ENCODE results near the gene FAT1. TPM values are rescaled to one million over a fixed set of nuclear protein-coding genes. Genes with fewer than 3 reads are reported as not detected.

Gene FAT1
- total RNA-seq, 2 experiments from 2014 or later, result not detected

DNA sequence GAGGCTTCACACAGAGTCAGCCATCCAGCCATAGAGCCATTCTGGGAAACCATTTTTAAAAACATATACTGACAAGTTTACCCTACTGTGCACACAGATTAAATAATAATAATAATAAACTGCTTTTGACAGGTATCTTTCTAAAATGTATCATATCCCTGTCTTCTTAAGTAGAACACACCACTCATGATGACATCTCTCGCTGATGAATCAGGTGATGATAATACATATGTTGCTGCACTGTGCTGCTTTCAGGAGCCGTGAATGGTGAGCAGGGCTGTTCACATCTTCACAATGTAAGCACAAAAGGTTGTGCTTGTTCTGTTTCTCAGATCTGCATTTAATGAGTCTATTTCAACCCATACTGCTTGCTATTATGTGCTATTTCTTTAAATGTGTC, 171.8 kb downstream of the FAT1 start:
- H3K4me3 Mint-ChIP-seq, result no peak overlapping the region
- no peaks in the 10 kb centered on the region for H3K4me1 Mint-ChIP-seq (ENCODE audit: low read depth)
- peaks cover 23% of the 10 kb centered on the region for H3K27me3 Mint-ChIP-seq
- no peaks in the 10 kb centered on the region for H3K36me3 Mint-ChIP-seq
- ChIA-PET POLR2A (no interaction called here), CTCF (no interaction called here)
- no peak for DNase-seq
- peaks cover 4% of the 10 kb centered on the region for H3K9me3 Mint-ChIP-seq
- no peak overlapping the region for H3K27ac Mint-ChIP-seq
- intact Hi-C loops (cut with micrococcal nuclease), result no loop called here

- CTCF ChIA-PET, result no interaction called here
Measured at GRCh38 chr4:186545436-186545835, 178.2 kb downstream of the FAT1 start.

DNA sequence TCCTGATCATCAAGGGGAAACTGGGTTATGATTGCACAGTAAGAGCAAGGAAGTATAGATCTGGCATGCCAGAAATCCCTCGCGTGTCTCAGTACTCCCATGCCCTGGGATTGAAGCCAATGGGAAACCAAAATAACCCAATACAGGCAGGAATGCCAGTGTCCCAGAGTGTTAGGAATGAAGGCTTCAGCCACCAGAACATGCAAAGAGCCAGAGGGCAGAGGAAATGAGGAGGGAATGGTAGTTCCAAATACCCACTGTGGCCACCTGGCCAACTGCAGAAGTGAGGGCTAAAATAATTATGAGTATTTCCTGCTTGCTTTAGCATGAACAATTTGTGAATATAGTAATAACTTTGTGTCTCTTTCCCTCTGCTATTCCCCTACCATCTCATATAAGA, 180.4 kb downstream of the FAT1 start:
- no peak for DNase-seq
- POLR2A ChIA-PET, result no interaction called here
- H3K4me3 Mint-ChIP-seq, result no peak overlapping the region
- H3K4me1 Mint-ChIP-seq (ENCODE audit: low read depth), result no peaks in the 10 kb centered on the region
- CTCF ChIA-PET, result no interaction called here
- H3K9me3 Mint-ChIP-seq, result peaks cover 7% of the 10 kb centered on the region
- H3K27ac Mint-ChIP-seq, result no peak overlapping the region
- H3K36me3 Mint-ChIP-seq, result no peaks in the 10 kb centered on the region
- intact Hi-C loops (cut with micrococcal nuclease), result no loop called here
- H3K27me3 Mint-ChIP-seq, result no peaks in the 10 kb centered on the region

More at GRCh38 chr4:186545436-186545835, 178.2 kb downstream of the FAT1 start:
- Mint-ChIP-seq H3K36me3 (no peaks in the 10 kb centered on the region), H3K4me1 (ENCODE audit: low read depth) (no peaks in the 10 kb centered on the region), H3K27me3 (no peaks in the 10 kb centered on the region), H3K4me3 (no peak overlapping the region), H3K9me3 (peaks cover 4% of the 10 kb centered on the region), H3K27ac (no peak overlapping the region)
- POLR2A ChIA-PET, result no interaction called here
- intact Hi-C loops (cut with micrococcal nuclease), result no loop called here
- DNase-seq, result no peak

GRCh38 chr4:186541801-186542200, 181.9 kb downstream of the FAT1 start:
- Mint-ChIP-seq H3K4me1 (ENCODE audit: low read depth) (no peaks in the 10 kb centered on the region), H3K4me3 (no peak overlapping the region), H3K27me3 (no peaks in the 10 kb centered on the region), H3K9me3 (peaks cover 3% of the 10 kb centered on the region), H3K27ac (no peak overlapping the region), H3K36me3 (no peaks in the 10 kb centered on the region)
- intact Hi-C loops (cut with micrococcal nuclease), result no loop called here
- POLR2A ChIA-PET, result no interaction called here
- CTCF ChIA-PET, result no interaction called here
- DNase-seq, result no peak

- Mint-ChIP-seq H3K27ac (no peak overlapping the region), H3K4me1 (ENCODE audit: low read depth) (no peaks in the 10 kb centered on the region), H3K9me3 (peaks cover 5% of the 10 kb centered on the region), H3K36me3 (no peaks in the 10 kb centered on the region), H3K27me3 (no peaks in the 10 kb centered on the region), H3K4me3 (no peak overlapping the region)
- CTCF ChIA-PET, result no interaction called here
- intact Hi-C loops (cut with micrococcal nuclease), result no loop called here
- POLR2A ChIA-PET, result no interaction called here
- no peak for DNase-seq
Measured at GRCh38 chr4:186537843-186538521, 185.7 kb downstream of the FAT1 start.

Other genes starting within 250 kb of the FAT1 start
- gene MTNR1A, start 168.3 kb downstream of the FAT1 start, total RNA-seq, result not detected